Measurements from ENCODE around the gene UQCRQ.

GRCh38 chr5:132831095-132831860 lies 35.2 kb upstream of the UQCRQ start:
- TF ChIP-seq POLR2AphosphoS5 (IDR thresholded peaks at IDR 0.05; ENCODE audit: low read depth, low read length): no peak
- no peak for TF ChIP-seq POLR2A (IDR thresholded peaks at IDR 0.05; ENCODE audit: low read depth, low read length)
- TF ChIP-seq TAF1 (IDR thresholded peaks at IDR 0.05; ENCODE audit: borderline replicate concordance, low read depth, low read length): no peak
